Measurements from ENCODE around the gene KCNJ5. TPM values are rescaled to one million over a fixed set of nuclear protein-coding genes. Genes with fewer than 3 reads are reported as not detected.
A peak's percentile ranks its signal among the peaks of the same experiment; 100 is the strongest.

The KCNJ5 gene
- total RNA-seq, 1 donor from 2014 or later: 1.5 TPM

GRCh38 chr11:128857341-128857740 is 33.8 kb upstream of the KCNJ5 start:
- Histone ChIP-seq H3K27me3 (no peaks in the 10 kb centered on the region), H3K4me3 (no peak overlapping the region), H3K9me3 (no peaks in the 10 kb centered on the region), H3K4me1 (peaks cover 7% of the 10 kb centered on the region), H3K27ac (no peak overlapping the region), H3K36me3 (no peaks in the 10 kb centered on the region)
- TF ChIP-seq POLR2A (IDR thresholded peaks at IDR 0.05) (no peak), CTCF (IDR thresholded peaks at IDR 0.05) (no peak)
- intact Hi-C loops (cut with DNase I): no loop called here
- DNase-seq (ENCODE audit: extremely low spot score in 2 of 2): no peak

- intact Hi-C loops (cut with DNase I): no loop called here
- Histone ChIP-seq H3K27ac (no peak overlapping the region), H3K4me3 (no peak overlapping the region), H3K27me3 (no peaks in the 10 kb centered on the region), H3K9me3 (no peaks in the 10 kb centered on the region), H3K36me3 (no peaks in the 10 kb centered on the region), H3K4me1 (peaks cover 7% of the 10 kb centered on the region)
- TF ChIP-seq CTCF (IDR thresholded peaks at IDR 0.05) (peak; percentile 31 to 62 (median 47)), POLR2AphosphoS5 (IDR thresholded peaks at IDR 0.05; ENCODE audit: insufficient read depth in 1 of 2, low read depth in 1 of 2) (no peak)
- DNase-seq (ENCODE audit: extremely low spot score in 2 of 2): no peak
These were observed 31.4 kb upstream of the KCNJ5 start for GRCh38 chr11:128859563-128860441.

GRCh38 chr11:128860571-128861361 is 30.4 kb upstream of the KCNJ5 start:
- TF ChIP-seq CTCF (IDR thresholded peaks at IDR 0.05) (no peak), POLR2AphosphoS5 (IDR thresholded peaks at IDR 0.05; ENCODE audit: insufficient read depth in 1 of 2, low read depth in 1 of 2) (no peak), POLR2A (IDR thresholded peaks at IDR 0.05) (no peak)
- peaks cover 7% of the 10 kb centered on the region for H3K4me1 ChIP-seq
- no peaks in the 10 kb centered on the region for H3K9me3 ChIP-seq
- no peak for DNase-seq (ENCODE audit: extremely low spot score in 2 of 2)
- no peaks in the 10 kb centered on the region for H3K27me3 ChIP-seq
- intact Hi-C loops (cut with DNase I): no loop called here
- no peak overlapping the region for H3K4me3 ChIP-seq
- H3K36me3 ChIP-seq: no peaks in the 10 kb centered on the region
- no peak overlapping the region for H3K27ac ChIP-seq

GRCh38 chr11:128862406-128862805 is 28.8 kb upstream of the KCNJ5 start:
- Histone ChIP-seq H3K27ac (no peak overlapping the region), H3K4me1 (peaks cover 7% of the 10 kb centered on the region), H3K9me3 (no peaks in the 10 kb centered on the region), H3K36me3 (no peaks in the 10 kb centered on the region), H3K27me3 (no peaks in the 10 kb centered on the region), H3K4me3 (no peak overlapping the region)
- no peak for TF ChIP-seq POLR2A (IDR thresholded peaks at IDR 0.05)
- TF ChIP-seq CTCF (IDR thresholded peaks at IDR 0.05): no peak
- no peak for TF ChIP-seq POLR2AphosphoS5 (IDR thresholded peaks at IDR 0.05; ENCODE audit: insufficient read depth in 1 of 2, low read depth in 1 of 2)
- no peak for DNase-seq (ENCODE audit: extremely low spot score in 2 of 2)
- intact Hi-C loops (cut with DNase I): no loop called here

Data from vagina (tissue), 2 donors.